GM18907 (cell line): ENCODE results near the gene ZNF140.

ENCODE experiments used
- ATAC-seq: cut with Tn5 transposase; IDR thresholded peaks from one replicate; pipeline ENCODE4 v1.9.1; 2021; ENCODE audit warnings: mild to moderate bottlenecking, moderate library complexity; ENCODE audit not compliant: unreplicated experiment

Gene ZNF140

GRCh38 chr12:133130038-133130807 is 49.5 kb downstream of the ZNF140 start, which contains the start of the genes ZNF10 and ZNF891:
Gene ZNF10, plus strand, starts transcription at chr12:133130627. Its CDS starts 13,866 bp downstream, at chr12:133144493.
Gene ZNF891, minus strand, starts transcription at chr12:133130274. Its CDS starts 8,356 bp downstream, at chr12:133121918.
- ATAC-seq: peak; percentile 96

DNA sequence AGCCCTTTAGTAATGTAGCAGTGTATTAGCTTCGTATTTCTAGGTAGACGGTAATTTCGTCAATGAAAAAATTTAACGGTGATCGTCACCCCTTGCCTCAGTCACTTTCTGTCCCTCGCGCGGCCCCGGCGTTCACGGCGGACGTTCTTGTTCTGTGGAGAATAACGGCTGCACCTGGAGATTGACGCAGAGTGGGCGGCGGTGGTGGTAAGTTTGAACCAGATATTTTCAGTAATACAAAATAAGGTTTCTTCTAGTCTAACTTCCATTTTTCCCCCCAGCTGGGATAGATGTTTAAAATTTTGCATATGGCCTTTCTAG is 50.0 kb downstream of the ZNF140 start:
- ATAC-seq: no peak

DNA sequence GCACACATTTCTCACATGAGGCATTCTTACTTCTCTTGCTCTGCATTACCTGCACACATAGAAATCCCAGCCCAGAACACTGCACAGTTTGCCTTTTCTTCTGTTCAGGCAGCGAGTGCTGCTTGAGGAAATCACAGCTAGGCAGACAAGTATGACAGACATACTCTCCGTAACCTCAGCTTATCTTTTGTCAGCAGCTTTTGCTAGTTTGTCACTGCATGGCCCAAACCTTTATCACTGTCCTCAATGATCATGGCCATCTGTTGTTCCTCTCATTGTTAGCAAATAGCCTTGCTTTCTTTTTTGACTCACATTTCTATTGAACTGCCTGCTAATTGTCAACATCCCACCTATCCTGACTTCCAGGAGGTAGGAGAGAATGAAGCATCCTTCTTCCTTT is 55.0 kb downstream of the ZNF140 start:
- no peak for ATAC-seq

DNA sequence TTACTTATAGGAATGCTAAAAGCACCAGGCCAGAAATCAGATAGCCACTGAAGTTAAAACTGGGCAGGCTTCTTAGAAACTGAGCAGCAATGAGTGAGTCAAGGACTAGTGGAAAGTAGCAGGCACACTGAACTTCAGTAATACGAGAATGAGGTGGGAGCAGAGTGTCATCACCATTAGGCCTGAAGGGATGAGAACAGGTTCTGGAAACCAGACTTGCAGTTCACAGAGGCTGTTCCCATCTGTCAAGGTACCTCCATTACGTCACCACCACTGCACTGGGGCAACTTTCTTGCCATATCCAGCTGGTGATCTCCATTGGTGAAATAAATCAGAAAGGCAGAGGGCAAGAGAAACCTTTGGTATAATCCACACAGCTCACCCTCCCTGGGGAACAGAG is 65.3 kb downstream of the ZNF140 start:
- no peak for ATAC-seq

- no peak for ATAC-seq
These were observed 75.5 kb downstream of the ZNF140 start for GRCh38 chr12:133156125-133156690.
